HCT116 (cell line): ENCODE data around the gene DPY19L3. TPM values are rescaled to one million over a fixed set of nuclear protein-coding genes. Genes with fewer than 3 reads are reported as not detected.

Experiments used
- ATAC-seq: fragments of 200-7000 bp; cut with Tn5 transposase; 2 replicates; pipeline ENCODE4 v1.9.1; 2020; ENCODE audit warnings: mild to moderate bottlenecking, moderate library complexity
- BruUV-seq: library from RNA; stranded (reverse); fragments of 400-500 nt; replicated peaks from 2 replicates; lab custom pipeline; 2021; lab: Mats Ljungman, UMichigan
- CTCF ChIA-PET: fragments of 300-600 bp; sonication (Branson Sonifier 250); formaldehyde crosslinking; loops from one replicate; lab custom pipeline; 2021; ENCODE audit warnings: antibody characterized with exemption; lab: Charles Lee
- POLR2A ChIA-PET: fragments of 300-600, 350-600 bp; sonication (Branson Sonifier 250); formaldehyde crosslinking; loops from one replicate; lab custom pipeline; 2021; ENCODE audit warnings: antibody characterized with exemption; lab: Charles Lee
- RAD21 ChIA-PET, 2 experiments: fragments of 300-600 bp; sonication (Branson Sonifier 250); formaldehyde crosslinking; loops; one replicate each; lab custom pipeline; 2023; ENCODE audit warnings: low total read pairs in 2 of 2; ENCODE audit not compliant: uncharacterized antibody in 2 of 2, unreplicated experiment in 2 of 2, low non-redundant PET in 1 of 2; lab: Charles Lee
- DNase-seq: peaks from one replicate; pipeline ENCODE4 v3.0.0-alpha.2; 2010; ENCODE audit warnings: low read depth, low spot score
- H2AFZ ChIP-seq: fragments of 200-600 bp; shearing (Covaris generic), sonication (generic); 2 replicates; pipeline ENCODE4 v1.6.1; 2017; ENCODE audit warnings: low read depth, mixed run types, mixed read lengths, antibody characterized with exemption, low read length; ENCODE audit not compliant: poor library complexity, severe bottlenecking
- H3K27ac ChIP-seq: 2 replicates; pipeline ENCODE4 v1.5.1; 2012; ENCODE audit warnings: low read depth, low read length
- H3K27me3 ChIP-seq: fragments of 200-600 bp; sonication (generic); 2 replicates; pipeline ENCODE4 v1.6.1; 2016; ENCODE audit warnings: mixed run types, low read length, mixed read lengths; ENCODE audit not compliant: insufficient read depth
- H3K36me3 ChIP-seq, 2 experiments: fragments of 200-500 bp in 1 of 2; fragments of 200-600 bp in 1 of 2; sonication (Bioruptor generic) in 1 of 2; sonication (generic) in 1 of 2; 2 replicates each; pipeline versions ENCODE4 v1.5.1 to v1.6.1; 2014 to 2016; ENCODE audit warnings: low read length in 2 of 2, inconsistent platforms in 1 of 2, mixed read lengths in 1 of 2, mixed run types in 1 of 2; ENCODE audit not compliant: insufficient read depth in 2 of 2, control insufficient read depth in 1 of 2
- H3K4me1 ChIP-seq, 2 experiments: fragments of 200-600 bp in 1 of 2; sonication (generic) in 1 of 2; 2 replicates each; pipeline versions ENCODE4 v1.5.1 to v1.6.1; 2012 to 2017; ENCODE audit warnings: low read length in 2 of 2, inconsistent platforms in 1 of 2, mild to moderate bottlenecking in 1 of 2, mixed read lengths in 1 of 2, mixed run types in 1 of 2, moderate library complexity in 1 of 2; ENCODE audit not compliant: insufficient read depth in 2 of 2, control insufficient read depth in 1 of 2
- H3K4me2 ChIP-seq: fragments of 200-600 bp; sonication (generic); 2 replicates; pipeline ENCODE4 v1.6.1; 2017; ENCODE audit warnings: mixed run types, low read length, mixed read lengths
- H3K4me3 ChIP-seq, 2 experiments: fragments of 200-600 bp in 1 of 2; sonication (generic) in 1 of 2; replicated peaks in 1 of 2; 2 replicates each; pipeline ENCODE4 v1.5.1; 2011 to 2016; ENCODE audit warnings: low read length in 2 of 2, control low read depth in 1 of 2, low read depth in 1 of 2, mild to moderate bottlenecking in 1 of 2, mixed read lengths in 1 of 2, mixed run types in 1 of 2
- H3K79me2 ChIP-seq: fragments of 200-600 bp; sonication (generic); 2 replicates; pipeline ENCODE4 v1.6.1; 2017; ENCODE audit warnings: mild to moderate bottlenecking, mixed run types, low read length, moderate library complexity, mixed read lengths; ENCODE audit not compliant: insufficient read depth
- H3K9ac ChIP-seq: fragments of 200-600 bp; sonication (generic); 2 replicates; pipeline ENCODE4 v1.6.1; 2016; ENCODE audit warnings: low read length, mixed read lengths
- H3K9me2 ChIP-seq: fragments of 200-600 bp; sonication (generic), shearing (Covaris generic); 2 replicates; pipeline ENCODE4 v1.6.1; 2017; ENCODE audit warnings: mixed run types, mild to moderate bottlenecking, moderate library complexity; ENCODE audit not compliant: insufficient read depth
- H3K9me3 ChIP-seq, 2 experiments: fragments of 200-500 bp in 1 of 2; fragments of 200-600 bp in 1 of 2; sonication (Bioruptor generic) in 1 of 2; sonication (generic) in 1 of 2; 2 replicates each; pipeline ENCODE4 v1.6.1; 2014 to 2017; ENCODE audit warnings: low read length in 2 of 2, mixed read lengths in 2 of 2, inconsistent platforms in 1 of 2, low read depth in 1 of 2, mild to moderate bottlenecking in 1 of 2, mixed run types in 1 of 2, moderate library complexity in 1 of 2; ENCODE audit not compliant: control insufficient read depth in 1 of 2, insufficient read depth in 1 of 2
- H4K20me1 ChIP-seq: fragments of 200-600 bp; sonication (generic), shearing (Covaris generic); 2 replicates; pipeline ENCODE4 v1.6.1; 2017; ENCODE audit warnings: mixed run types, mild to moderate bottlenecking, moderate library complexity; ENCODE audit not compliant: insufficient read depth
- CEBPB ChIP-seq: IDR thresholded peaks from 2 replicates; pipeline ENCODE4 v1.6.1; 2012; ENCODE audit warnings: low read depth
- CTCF ChIP-seq, 3 experiments: fragments of 200-600 bp in 1 of 3; sonication (generic) in 1 of 3; IDR thresholded peaks in 2 of 3; conservative IDR thresholded peaks in 1 of 3; 2 replicates each; pipeline ENCODE4 v1.5.1; 2012 to 2017; ENCODE audit warnings: low read depth in 2 of 3, low read length in 2 of 3, antibody characterized with exemption in 1 of 3, borderline replicate concordance in 1 of 3, control low read depth in 1 of 3, mild to moderate bottlenecking in 1 of 3, mixed read lengths in 1 of 3, mixed run types in 1 of 3, moderate library complexity in 1 of 3; ENCODE audit not compliant: insufficient read depth in 1 of 3
- EZH2phosphoT487 ChIP-seq: fragments of 200-600 bp; IDR thresholded peaks from 2 replicates; pipeline ENCODE4 v1.6.1; 2018; ENCODE audit warnings: antibody characterized with exemption, borderline replicate concordance
- FOSL1 ChIP-seq: IDR thresholded peaks from 2 replicates; pipeline ENCODE4 v1.6.1; 2012; ENCODE audit warnings: low read depth
- POLR2A ChIP-seq: IDR thresholded peaks from 2 replicates; pipeline ENCODE4 v1.7.0; 2011; ENCODE audit warnings: borderline replicate concordance; ENCODE audit not compliant: insufficient read depth, insufficient read length; ENCODE audit errors: extremely low read depth
- RAD21 ChIP-seq: IDR thresholded peaks from 2 replicates; pipeline ENCODE4 v1.6.1; 2012; ENCODE audit warnings: low read depth, mild to moderate bottlenecking
- REST ChIP-seq: IDR thresholded peaks from 2 replicates; pipeline ENCODE4 v1.6.1; 2012; ENCODE audit warnings: low read depth
- SIN3A ChIP-seq: IDR thresholded peaks from 2 replicates; pipeline ENCODE4 v1.6.1; 2012; ENCODE audit warnings: low read depth
- SP1 ChIP-seq: IDR thresholded peaks from 2 replicates; pipeline ENCODE4 v1.6.1; 2012; ENCODE audit warnings: low read depth
- SRF ChIP-seq: IDR thresholded peaks from 2 replicates; pipeline ENCODE4 v1.6.1; 2012; ENCODE audit warnings: low read depth
- YY1 ChIP-seq: IDR thresholded peaks from 2 replicates; pipeline ENCODE4 v1.6.1; 2011; ENCODE audit warnings: low read length, low read depth, moderate library complexity, mild to moderate bottlenecking; ENCODE audit not compliant: insufficient replicate concordance; ENCODE audit errors: extremely low read depth
- ZFX ChIP-seq: fragments of 450-650 bp; IDR thresholded peaks from 2 replicates; pipeline ENCODE4 v1.6.1; 2017
- intact Hi-C: fragments of 100-400 bp; cut with micrococcal nuclease; formaldehyde crosslinking; loops from 2 replicates; pipeline ENCODE4 v1.10.0; 2022
- total RNA-seq: library from RNA; stranded (reverse); gene quantifications from one replicate; pipeline ENCODE4 v1.2.1, GENCODE V29; 2021; ENCODE audit not compliant: unreplicated experiment

The DPY19L3 gene
- total RNA-seq, 1 experiment from 2014 or later: 14.5 TPM

- Histone ChIP-seq H3K4me3 (no peak overlapping the region), H3K4me2 (no peak overlapping the region), H3K79me2 (no peaks in the 10 kb centered on the region), H4K20me1 (no peaks in the 10 kb centered on the region), H3K36me3 (no peaks in the 10 kb centered on the region), H3K27me3 (no peaks in the 10 kb centered on the region), H3K4me1 (no peaks in the 10 kb centered on the region), H2AFZ (no peak overlapping the region), H3K9ac (no peak overlapping the region)
- BruUV-seq: no TSS peak
- RAD21 ChIA-PET: no interaction called here
- intact Hi-C loops: no loop called here
- POLR2A ChIA-PET: no interaction called here
- CTCF ChIA-PET: no interaction called here
- DNase-seq: no peak
- TF ChIP-seq CTCF (IDR thresholded peaks at IDR 0.05 in 2 of 3, conservative IDR thresholded peaks at IDR 0.05 in 1 of 3; ENCODE audit: borderline replicate concordance in 1 of 3, insufficient read depth in 1 of 3, low read depth in 2 of 3, low read length in 2 of 3) (no peak), RAD21 (no peak), YY1 (no peak), CEBPB (no peak), FOSL1 (no peak), EZH2phosphoT487 (no peak), SP1 (no peak), POLR2A (no peak), SRF (no peak), ZFX (no peak), REST (no peak), SIN3A (no peak)
- TF ChIP-seq, all 23 proteins: peak for 0
- no peaks in the 10 kb centered on the region for H3K9me2 ChIP-seq
- no peak for ATAC-seq
- H3K9me3 ChIP-seq: no peaks in the 10 kb centered on the region
- H3K27ac ChIP-seq: no peak overlapping the region
Measured at GRCh38 chr19:32459204-32459865, 53.8 kb downstream of the DPY19L3 start.
